Loucy (cell line): ENCODE measurements around the gene ANKDD1A.

ENCODE experiments used
- EZH2phosphoT487 ChIP-seq: fragments of 200-600 bp; IDR thresholded peaks from 2 replicates; pipeline ENCODE4 v1.6.1; 2018; ENCODE audit warnings: antibody characterized with exemption, mild to moderate bottlenecking, moderate library complexity, borderline replicate concordance
- TF ChIP-seq, protein P1 (sequence below): fragments of 200-600 bp; sonication (generic); conservative IDR thresholded peaks from 2 replicates; pipeline ENCODE4 v1.5.1; 2014; ENCODE audit warnings: mild to moderate bottlenecking, antibody characterized with exemption, low read length

DNA sequence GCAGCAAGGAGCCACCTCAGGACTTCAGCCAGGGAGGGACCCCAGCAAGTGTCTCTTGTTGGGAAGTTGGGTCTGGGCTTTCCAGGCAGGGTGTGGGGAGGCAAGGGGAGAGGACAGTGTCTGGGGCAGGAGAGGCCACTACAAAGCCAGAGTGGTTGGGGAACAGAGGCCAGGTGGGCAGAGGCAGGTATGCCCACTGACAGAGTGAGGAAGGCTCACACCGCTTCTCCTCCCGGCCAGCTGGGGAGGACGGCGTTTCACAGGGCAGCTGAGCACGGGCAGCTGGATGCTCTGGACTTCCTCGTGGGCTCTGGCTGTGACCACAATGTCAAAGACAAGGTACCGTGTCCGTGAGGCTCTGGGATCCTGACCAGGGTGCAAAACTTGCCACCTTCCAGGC is 15.0 kb downstream of the ANKDD1A start:
- TF ChIP-seq, protein P1, sequence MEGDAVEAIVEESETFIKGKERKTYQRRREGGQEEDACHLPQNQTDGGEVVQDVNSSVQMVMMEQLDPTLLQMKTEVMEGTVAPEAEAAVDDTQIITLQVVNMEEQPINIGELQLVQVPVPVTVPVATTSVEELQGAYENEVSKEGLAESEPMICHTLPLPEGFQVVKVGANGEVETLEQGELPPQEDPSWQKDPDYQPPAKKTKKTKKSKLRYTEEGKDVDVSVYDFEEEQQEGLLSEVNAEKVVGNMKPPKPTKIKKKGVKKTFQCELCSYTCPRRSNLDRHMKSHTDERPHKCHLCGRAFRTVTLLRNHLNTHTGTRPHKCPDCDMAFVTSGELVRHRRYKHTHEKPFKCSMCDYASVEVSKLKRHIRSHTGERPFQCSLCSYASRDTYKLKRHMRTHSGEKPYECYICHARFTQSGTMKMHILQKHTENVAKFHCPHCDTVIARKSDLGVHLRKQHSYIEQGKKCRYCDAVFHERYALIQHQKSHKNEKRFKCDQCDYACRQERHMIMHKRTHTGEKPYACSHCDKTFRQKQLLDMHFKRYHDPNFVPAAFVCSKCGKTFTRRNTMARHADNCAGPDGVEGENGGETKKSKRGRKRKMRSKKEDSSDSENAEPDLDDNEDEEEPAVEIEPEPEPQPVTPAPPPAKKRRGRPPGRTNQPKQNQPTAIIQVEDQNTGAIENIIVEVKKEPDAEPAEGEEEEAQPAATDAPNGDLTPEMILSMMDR, result no peak
- TF ChIP-seq EZH2phosphoT487, result no peak
